ENCODE data around the gene PRKCH. TPM values are rescaled to one million over a fixed set of nuclear protein-coding genes. Genes with fewer than 3 reads are reported as not detected.

PRKCH gene
- polyA plus RNA-seq, 2 of the 4 experiments (the other 2 are of a cell fraction): 10.0 to 10.2 TPM

DNA sequence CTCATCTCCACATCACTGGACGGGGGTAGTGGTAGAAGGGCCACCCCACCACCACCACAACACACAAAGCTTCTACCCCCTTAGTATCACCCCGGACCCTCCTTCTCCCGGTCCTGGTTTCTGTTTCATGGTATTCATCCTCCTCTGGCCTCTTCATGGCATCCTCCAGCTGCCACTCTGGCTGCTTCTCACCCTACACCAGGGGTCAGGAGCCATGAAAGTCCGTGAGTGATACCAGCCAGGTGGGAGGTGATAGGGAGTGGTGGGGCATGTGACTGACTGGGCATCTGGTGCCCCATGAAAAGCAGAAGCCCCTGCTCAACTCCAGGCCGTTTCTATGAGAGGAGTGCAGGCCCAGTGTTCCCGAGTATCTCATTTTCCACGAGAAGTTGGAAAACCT is 222.6 kb downstream of the PRKCH start:
- CTCF ChIA-PET: interaction anchor here (5.0 kb wide), 1 partner anchor 69 kb away, joined by 27 read pairs; no protein-coding TSS in a partner anchor
- no peak for FAIRE-seq
- POLR2A ChIA-PET: no interaction called here

DNA sequence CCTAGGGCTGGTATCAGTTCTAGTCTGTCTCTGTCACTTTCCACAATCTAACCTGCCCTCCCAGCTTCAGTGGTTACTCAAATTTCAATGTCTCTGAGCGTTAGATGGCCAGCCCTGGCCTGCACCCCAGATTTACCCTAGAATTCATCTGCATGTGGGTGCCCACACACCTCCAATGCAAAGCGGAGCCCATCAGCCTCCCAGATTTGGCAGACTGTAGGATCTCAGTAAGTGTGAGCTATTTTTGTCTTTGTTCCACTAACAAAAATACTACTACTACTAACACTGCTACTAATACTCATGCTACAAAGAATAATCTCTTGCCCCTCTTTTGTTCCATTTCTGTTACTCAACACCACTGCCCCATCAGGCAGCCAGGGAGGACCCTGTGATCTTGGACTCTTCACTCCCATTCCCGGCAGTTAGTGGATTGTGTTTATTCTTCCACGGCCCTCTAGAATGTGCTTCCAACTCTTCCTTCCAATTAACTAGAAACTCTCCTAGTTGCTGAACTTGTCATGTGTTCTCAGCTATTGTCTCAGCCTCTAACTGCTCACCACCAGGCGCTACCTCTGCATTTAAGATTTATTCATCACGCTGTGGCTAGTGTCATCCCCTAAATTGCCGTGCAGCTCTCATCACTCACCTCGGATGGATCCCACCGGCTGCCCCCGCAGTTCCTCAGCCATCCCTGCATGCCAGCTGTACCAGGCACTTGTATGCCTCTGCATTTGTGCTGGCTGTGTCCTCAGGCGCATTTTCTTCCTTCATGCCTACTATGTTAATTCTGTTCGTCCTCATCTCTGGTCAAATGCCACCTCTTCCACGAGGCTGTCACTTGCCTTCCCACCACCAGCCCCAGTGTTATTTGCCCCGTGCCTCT is 223.3 kb downstream of the PRKCH start:
- FAIRE-seq (no peak), DNase-seq (ENCODE audit: low read depth in 1 of 2, low spot score in 1 of 2) (no peak), ATAC-seq (no peak)
- Histone ChIP-seq H3K9me3 (no peaks in the 10 kb centered on the region), H3K27ac (peak overlapping the region; percentile 96 to 99), H3K4me2 (no peak overlapping the region), H3K4me3 (no peak overlapping the region), H3K4me1 (peaks cover 47% of the 10 kb centered on the region)
- ChIA-PET POLR2A (no interaction called here), CTCF (interaction anchor here (0.6 to 5.0 kb wide), 5 partner anchors 8 to 293 kb away, joined by 3 to 27 read pairs (median 19); no protein-coding TSS in a partner anchor)
- WGBS (ENCODE audit: missing lambda C conversion rate): 88% methylated on average over 14 of the region's 14 CpGs
- TF ChIP-seq POLR2A (IDR thresholded peaks at IDR 0.05; ENCODE audit: low read length) (no peak), MYC (IDR thresholded peaks at IDR 0.05; ENCODE audit: borderline replicate concordance, low read length) (no peak), ZNF302 (CRISPR knock-in tag; IDR thresholded peaks at IDR 0.05) (no peak), MAZ (IDR thresholded peaks at IDR 0.05; ENCODE audit: borderline replicate concordance, low read depth, low read length) (no peak), SREBF2 (IDR thresholded peaks at IDR 0.05) (no peak), MAFK (IDR thresholded peaks at IDR 0.05; ENCODE audit: partially characterized antibody) (no peak), ZFP36 (IDR thresholded peaks at IDR 0.05; ENCODE audit: borderline replicate concordance, partially characterized antibody) (no peak), EHF (CRISPR knock-in tag; IDR thresholded peaks at IDR 0.05) (no peak), FOSB (CRISPR knock-in tag; IDR thresholded peaks at IDR 0.05) (no peak), HOXB5 (CRISPR knock-in tag; IDR thresholded peaks at IDR 0.05) (no peak)
- TF ChIP-seq, protein P1, sequence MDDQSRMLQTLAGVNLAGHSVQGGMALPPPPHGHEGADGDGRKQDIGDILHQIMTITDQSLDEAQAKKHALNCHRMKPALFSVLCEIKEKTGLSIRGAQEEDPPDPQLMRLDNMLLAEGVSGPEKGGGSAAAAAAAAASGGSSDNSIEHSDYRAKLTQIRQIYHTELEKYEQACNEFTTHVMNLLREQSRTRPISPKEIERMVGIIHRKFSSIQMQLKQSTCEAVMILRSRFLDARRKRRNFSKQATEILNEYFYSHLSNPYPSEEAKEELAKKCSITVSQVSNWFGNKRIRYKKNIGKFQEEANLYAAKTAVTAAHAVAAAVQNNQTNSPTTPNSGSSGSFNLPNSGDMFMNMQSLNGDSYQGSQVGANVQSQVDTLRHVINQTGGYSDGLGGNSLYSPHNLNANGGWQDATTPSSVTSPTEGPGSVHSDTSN (IDR thresholded peaks at IDR 0.05): no peak
- TF ChIP-seq, protein P2, sequence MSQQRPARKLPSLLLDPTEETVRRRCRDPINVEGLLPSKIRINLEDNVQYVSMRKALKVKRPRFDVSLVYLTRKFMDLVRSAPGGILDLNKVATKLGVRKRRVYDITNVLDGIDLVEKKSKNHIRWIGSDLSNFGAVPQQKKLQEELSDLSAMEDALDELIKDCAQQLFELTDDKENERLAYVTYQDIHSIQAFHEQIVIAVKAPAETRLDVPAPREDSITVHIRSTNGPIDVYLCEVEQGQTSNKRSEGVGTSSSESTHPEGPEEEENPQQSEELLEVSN (IDR thresholded peaks at IDR 0.05; ENCODE audit: borderline replicate concordance, low read depth): no peak
- TF ChIP-seq, protein P3, sequence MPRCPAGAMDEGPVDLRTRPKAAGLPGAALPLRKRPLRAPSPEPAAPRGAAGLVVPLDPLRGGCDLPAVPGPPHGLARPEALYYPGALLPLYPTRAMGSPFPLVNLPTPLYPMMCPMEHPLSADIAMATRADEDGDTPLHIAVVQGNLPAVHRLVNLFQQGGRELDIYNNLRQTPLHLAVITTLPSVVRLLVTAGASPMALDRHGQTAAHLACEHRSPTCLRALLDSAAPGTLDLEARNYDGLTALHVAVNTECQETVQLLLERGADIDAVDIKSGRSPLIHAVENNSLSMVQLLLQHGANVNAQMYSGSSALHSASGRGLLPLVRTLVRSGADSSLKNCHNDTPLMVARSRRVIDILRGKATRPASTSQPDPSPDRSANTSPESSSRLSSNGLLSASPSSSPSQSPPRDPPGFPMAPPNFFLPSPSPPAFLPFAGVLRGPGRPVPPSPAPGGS (IDR thresholded peaks at IDR 0.05): no peak

More for the DNA sequence above, 222.6 kb downstream of the PRKCH start:
- ATAC-seq: no peak
- no peak overlapping the region for H3K4me3 ChIP-seq
- no peak overlapping the region for H3K4me2 ChIP-seq
- peak overlapping the region; percentile 96 to 99 for H3K27ac ChIP-seq
- TF ChIP-seq ESRRA (IDR thresholded peaks at IDR 0.05; ENCODE audit: borderline replicate concordance, low read length): no peak
- no peak for TF ChIP-seq FOSB (CRISPR knock-in tag; IDR thresholded peaks at IDR 0.05)
- no peak for TF ChIP-seq ZSCAN20 (CRISPR knock-in tag; IDR thresholded peaks at IDR 0.05)
- TF ChIP-seq EHMT2 (IDR thresholded peaks at IDR 0.05; ENCODE audit: low read depth): no peak
- TF ChIP-seq, protein P4, sequence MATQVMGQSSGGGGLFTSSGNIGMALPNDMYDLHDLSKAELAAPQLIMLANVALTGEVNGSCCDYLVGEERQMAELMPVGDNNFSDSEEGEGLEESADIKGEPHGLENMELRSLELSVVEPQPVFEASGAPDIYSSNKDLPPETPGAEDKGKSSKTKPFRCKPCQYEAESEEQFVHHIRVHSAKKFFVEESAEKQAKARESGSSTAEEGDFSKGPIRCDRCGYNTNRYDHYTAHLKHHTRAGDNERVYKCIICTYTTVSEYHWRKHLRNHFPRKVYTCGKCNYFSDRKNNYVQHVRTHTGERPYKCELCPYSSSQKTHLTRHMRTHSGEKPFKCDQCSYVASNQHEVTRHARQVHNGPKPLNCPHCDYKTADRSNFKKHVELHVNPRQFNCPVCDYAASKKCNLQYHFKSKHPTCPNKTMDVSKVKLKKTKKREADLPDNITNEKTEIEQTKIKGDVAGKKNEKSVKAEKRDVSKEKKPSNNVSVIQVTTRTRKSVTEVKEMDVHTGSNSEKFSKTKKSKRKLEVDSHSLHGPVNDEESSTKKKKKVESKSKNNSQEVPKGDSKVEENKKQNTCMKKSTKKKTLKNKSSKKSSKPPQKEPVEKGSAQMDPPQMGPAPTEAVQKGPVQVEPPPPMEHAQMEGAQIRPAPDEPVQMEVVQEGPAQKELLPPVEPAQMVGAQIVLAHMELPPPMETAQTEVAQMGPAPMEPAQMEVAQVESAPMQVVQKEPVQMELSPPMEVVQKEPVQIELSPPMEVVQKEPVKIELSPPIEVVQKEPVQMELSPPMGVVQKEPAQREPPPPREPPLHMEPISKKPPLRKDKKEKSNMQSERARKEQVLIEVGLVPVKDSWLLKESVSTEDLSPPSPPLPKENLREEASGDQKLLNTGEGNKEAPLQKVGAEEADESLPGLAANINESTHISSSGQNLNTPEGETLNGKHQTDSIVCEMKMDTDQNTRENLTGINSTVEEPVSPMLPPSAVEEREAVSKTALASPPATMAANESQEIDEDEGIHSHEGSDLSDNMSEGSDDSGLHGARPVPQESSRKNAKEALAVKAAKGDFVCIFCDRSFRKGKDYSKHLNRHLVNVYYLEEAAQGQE (IDR thresholded peaks at IDR 0.05): no peak
- TF ChIP-seq, protein P1 (IDR thresholded peaks at IDR 0.05): no peak
- TF ChIP-seq HDAC2 (IDR thresholded peaks at IDR 0.05): no peak
- TF ChIP-seq, protein P5, sequence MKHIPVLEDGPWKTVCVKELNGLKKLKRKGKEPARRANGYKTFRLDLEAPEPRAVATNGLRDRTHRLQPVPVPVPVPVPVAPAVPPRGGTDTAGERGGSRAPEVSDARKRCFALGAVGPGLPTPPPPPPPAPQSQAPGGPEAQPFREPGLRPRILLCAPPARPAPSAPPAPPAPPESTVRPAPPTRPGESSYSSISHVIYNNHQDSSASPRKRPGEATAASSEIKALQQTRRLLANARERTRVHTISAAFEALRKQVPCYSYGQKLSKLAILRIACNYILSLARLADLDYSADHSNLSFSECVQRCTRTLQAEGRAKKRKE (CRISPR knock-in tag; IDR thresholded peaks at IDR 0.05; ENCODE audit: low read depth): no peak
- TF ChIP-seq EHF (CRISPR knock-in tag; IDR thresholded peaks at IDR 0.05): no peak
- no peak for TF ChIP-seq GATA3 (IDR thresholded peaks at IDR 0.05; ENCODE audit: borderline replicate concordance)
- no peak for TF ChIP-seq EP300 (IDR thresholded peaks at IDR 0.05)
- TF ChIP-seq CBX8 (IDR thresholded peaks at IDR 0.05): no peak
- no peak for TF ChIP-seq CEBPB (IDR thresholded peaks at IDR 0.05)
- TF ChIP-seq, protein P6, sequence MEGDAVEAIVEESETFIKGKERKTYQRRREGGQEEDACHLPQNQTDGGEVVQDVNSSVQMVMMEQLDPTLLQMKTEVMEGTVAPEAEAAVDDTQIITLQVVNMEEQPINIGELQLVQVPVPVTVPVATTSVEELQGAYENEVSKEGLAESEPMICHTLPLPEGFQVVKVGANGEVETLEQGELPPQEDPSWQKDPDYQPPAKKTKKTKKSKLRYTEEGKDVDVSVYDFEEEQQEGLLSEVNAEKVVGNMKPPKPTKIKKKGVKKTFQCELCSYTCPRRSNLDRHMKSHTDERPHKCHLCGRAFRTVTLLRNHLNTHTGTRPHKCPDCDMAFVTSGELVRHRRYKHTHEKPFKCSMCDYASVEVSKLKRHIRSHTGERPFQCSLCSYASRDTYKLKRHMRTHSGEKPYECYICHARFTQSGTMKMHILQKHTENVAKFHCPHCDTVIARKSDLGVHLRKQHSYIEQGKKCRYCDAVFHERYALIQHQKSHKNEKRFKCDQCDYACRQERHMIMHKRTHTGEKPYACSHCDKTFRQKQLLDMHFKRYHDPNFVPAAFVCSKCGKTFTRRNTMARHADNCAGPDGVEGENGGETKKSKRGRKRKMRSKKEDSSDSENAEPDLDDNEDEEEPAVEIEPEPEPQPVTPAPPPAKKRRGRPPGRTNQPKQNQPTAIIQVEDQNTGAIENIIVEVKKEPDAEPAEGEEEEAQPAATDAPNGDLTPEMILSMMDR (IDR thresholded peaks at IDR 0.05): no peak
- no peak for TF ChIP-seq HOXB13 (CRISPR knock-in tag; IDR thresholded peaks at IDR 0.05; ENCODE audit: low read depth)
- peaks cover 43% of the 10 kb centered on the region for H3K4me1 ChIP-seq
- no peaks in the 10 kb centered on the region for H3K9me3 ChIP-seq
- DNase-seq (ENCODE audit: low read depth in 1 of 2, low spot score in 1 of 2): no peak
- 85% methylated on average over 7 of the region's 7 CpGs for WGBS (ENCODE audit: missing lambda C conversion rate)

All from A549 (cell line).